WTC11 (cell line): ENCODE data around the gene TMC4. TPM values are rescaled to one million over a fixed set of nuclear protein-coding genes. Genes with fewer than 3 reads are reported as not detected.
A peak's percentile ranks its signal among the peaks of the same experiment; 100 is the strongest.
"Not testable (repeated sequence)": the region's sequence is repeated elsewhere in the genome, so short reads cannot be mapped to it uniquely, and the experiment has no call there.

Experiments
- ATAC-seq: fragments of 200-7000 bp; cut with Tn5 transposase; 2 replicates; pipeline ENCODE4 v1.10.0; 2021; ENCODE audit warnings: mild to moderate bottlenecking, moderate library complexity
- CTCF ChIA-PET: fragments of 300-600 bp; sonication (Branson Sonifier 250); formaldehyde crosslinking; loops from one replicate; lab custom pipeline; 2021; ENCODE audit warnings: antibody characterized with exemption; lab: Charles Lee
- POLR2A ChIA-PET: fragments of 350-600 bp; sonication (Branson Sonifier 250); formaldehyde crosslinking; loops from one replicate; lab custom pipeline; 2021; ENCODE audit warnings: antibody characterized with exemption; lab: Charles Lee
- DNase-seq: peaks from one replicate; pipeline ENCODE4 v3.0.0; 2021; ENCODE audit warnings: low spot score
- H3K27ac Mint-ChIP-seq: 2 replicates; pipeline ENCODE4 v1.8.0; 2021; ENCODE audit warnings: mixed read lengths
- H3K27me3 Mint-ChIP-seq: 2 replicates; pipeline ENCODE4 v1.8.0; 2021; ENCODE audit warnings: low read depth, mild to moderate bottlenecking, moderate library complexity, mixed read lengths
- H3K36me3 Mint-ChIP-seq: 2 replicates; pipeline ENCODE4 v1.8.0; 2021; ENCODE audit warnings: mixed read lengths
- H3K4me1 Mint-ChIP-seq: 2 replicates; pipeline ENCODE4 v1.8.0; 2022; ENCODE audit warnings: mixed read lengths
- H3K4me3 Mint-ChIP-seq: 2 replicates; pipeline ENCODE4 v1.8.0; 2021; ENCODE audit warnings: mild to moderate bottlenecking, moderate library complexity, mixed read lengths
- H3K9me3 Mint-ChIP-seq: 2 replicates; pipeline ENCODE4 v1.8.0; 2021; ENCODE audit warnings: mixed read lengths
- CREM ChIP-seq: sonication (generic); formaldehyde crosslinking; IDR thresholded peaks from 2 replicates; pipeline ENCODE4 v1.8.1; 2022; ENCODE audit warnings: mild to moderate bottlenecking, missing genetic modification reagents, moderate library complexity
- FOXJ3 ChIP-seq: sonication (generic); formaldehyde crosslinking; IDR thresholded peaks from 2 replicates; pipeline ENCODE4 v1.9.0; 2021; ENCODE audit warnings: missing genetic modification reagents, mild to moderate bottlenecking, borderline replicate concordance
- JAZF1 ChIP-seq: fragments of 250-450 bp; sonication (Bioruptor Pico); IDR thresholded peaks from 2 replicates; pipeline ENCODE4 v1.9.0; 2021; ENCODE audit warnings: moderate library complexity, mild to moderate bottlenecking, inconsistent platforms
- NR1H2 ChIP-seq: sonication (generic); formaldehyde crosslinking; IDR thresholded peaks from 2 replicates; pipeline ENCODE4 v1.9.0; 2021; ENCODE audit warnings: mild to moderate bottlenecking, moderate library complexity, missing genetic modification reagents
- STAT6 ChIP-seq: sonication (generic); formaldehyde crosslinking; conservative IDR thresholded peaks from 2 replicates; pipeline ENCODE4 v1.8.1; 2023; ENCODE audit warnings: mild to moderate bottlenecking, low read depth, missing genetic modification reagents, moderate library complexity
- total RNA-seq: library from RNA; stranded (reverse); gene quantifications from 3 replicates; pipeline ENCODE4 v1.2.3, GENCODE V29; 2021
- TF ChIP-seq, protein P1 (sequence below): sonication (generic); formaldehyde crosslinking; IDR thresholded peaks from 2 replicates; pipeline ENCODE4 v1.8.0; 2022; ENCODE audit warnings: missing genetic modification reagents
- TF ChIP-seq, protein P2 (sequence below): sonication (generic); formaldehyde crosslinking; IDR thresholded peaks from 2 replicates; pipeline ENCODE4 v1.8.1; 2023; ENCODE audit warnings: mild to moderate bottlenecking, moderate library complexity, missing genetic modification reagents
- TF ChIP-seq, protein P3 (sequence below): sonication (generic); formaldehyde crosslinking; IDR thresholded peaks from 2 replicates; pipeline ENCODE4 v1.8.1; 2022; ENCODE audit warnings: missing genetic modification reagents, borderline replicate concordance

The TMC4 gene
- total RNA-seq, 1 experiment from 2014 or later, result 9.3 TPM

DNA sequence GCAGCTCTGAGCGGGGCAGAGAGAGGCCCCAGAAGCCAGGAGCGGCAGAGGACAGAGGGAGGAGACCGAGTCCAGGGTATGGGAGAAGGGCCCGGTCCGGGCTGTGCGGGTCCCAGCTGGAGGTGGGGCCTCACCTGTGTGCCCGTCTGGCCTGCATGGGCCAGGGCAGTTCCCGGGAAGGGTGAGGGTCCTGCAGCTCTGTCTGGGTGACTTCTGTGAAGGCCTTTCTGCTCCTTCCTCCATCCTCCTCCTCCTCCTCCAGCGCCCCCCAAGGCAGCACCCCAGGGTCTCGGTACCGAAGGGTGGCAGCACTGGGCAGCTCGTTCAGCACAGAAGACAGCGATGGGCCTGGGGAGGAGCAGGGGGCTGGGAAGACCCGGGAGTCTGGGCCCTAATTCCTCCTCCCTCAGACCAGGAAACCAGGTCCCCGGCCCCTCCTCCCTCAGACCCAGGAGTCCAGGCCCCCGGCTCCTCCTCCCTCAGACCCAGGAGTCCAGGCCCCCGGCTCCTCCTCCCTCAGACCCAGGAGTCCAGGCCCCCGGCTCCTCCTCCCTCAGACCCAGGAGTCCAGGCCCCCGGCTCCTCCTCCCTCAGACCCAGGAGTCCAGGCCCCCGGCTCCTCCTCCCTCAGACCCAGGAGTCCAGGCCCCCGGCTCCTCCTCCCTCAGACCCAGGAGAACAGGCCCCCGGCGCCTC lies 1.1 kb downstream of the TMC4 start:
- CTCF ChIA-PET, result interaction anchor here (0.8 to 2.4 kb wide), 7 partner anchors 7 to 94 kb away, joined by 3 to 31 read pairs (median 8); partner anchors contain the start of genes MBOAT7 and TSEN34
- TF ChIP-seq, protein P1, sequence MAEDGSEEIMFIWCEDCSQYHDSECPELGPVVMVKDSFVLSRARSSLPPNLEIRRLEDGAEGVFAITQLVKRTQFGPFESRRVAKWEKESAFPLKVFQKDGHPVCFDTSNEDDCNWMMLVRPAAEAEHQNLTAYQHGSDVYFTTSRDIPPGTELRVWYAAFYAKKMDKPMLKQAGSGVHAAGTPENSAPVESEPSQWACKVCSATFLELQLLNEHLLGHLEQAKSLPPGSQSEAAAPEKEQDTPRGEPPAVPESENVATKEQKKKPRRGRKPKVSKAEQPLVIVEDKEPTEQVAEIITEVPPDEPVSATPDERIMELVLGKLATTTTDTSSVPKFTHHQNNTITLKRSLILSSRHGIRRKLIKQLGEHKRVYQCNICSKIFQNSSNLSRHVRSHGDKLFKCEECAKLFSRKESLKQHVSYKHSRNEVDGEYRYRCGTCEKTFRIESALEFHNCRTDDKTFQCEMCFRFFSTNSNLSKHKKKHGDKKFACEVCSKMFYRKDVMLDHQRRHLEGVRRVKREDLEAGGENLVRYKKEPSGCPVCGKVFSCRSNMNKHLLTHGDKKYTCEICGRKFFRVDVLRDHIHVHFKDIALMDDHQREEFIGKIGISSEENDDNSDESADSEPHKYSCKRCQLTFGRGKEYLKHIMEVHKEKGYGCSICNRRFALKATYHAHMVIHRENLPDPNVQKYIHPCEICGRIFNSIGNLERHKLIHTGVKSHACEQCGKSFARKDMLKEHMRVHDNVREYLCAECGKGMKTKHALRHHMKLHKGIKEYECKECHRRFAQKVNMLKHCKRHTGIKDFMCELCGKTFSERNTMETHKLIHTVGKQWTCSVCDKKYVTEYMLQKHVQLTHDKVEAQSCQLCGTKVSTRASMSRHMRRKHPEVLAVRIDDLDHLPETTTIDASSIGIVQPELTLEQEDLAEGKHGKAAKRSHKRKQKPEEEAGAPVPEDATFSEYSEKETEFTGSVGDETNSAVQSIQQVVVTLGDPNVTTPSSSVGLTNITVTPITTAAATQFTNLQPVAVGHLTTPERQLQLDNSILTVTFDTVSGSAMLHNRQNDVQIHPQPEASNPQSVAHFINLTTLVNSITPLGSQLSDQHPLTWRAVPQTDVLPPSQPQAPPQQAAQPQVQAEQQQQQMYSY (CRISPR knock-in tag), result 0 out of 2 replicates have a peak, but pooled peaks have one; percentile 22
- not testable (repeated sequence) for H3K27ac Mint-ChIP-seq, H3K36me3 Mint-ChIP-seq, H3K4me3 Mint-ChIP-seq, H3K27me3 Mint-ChIP-seq, H3K9me3 Mint-ChIP-seq, ATAC-seq, DNase-seq
- H3K4me1 Mint-ChIP-seq, result peaks cover 13% of the 10 kb centered on the region
- POLR2A ChIA-PET, result interaction anchor here (1.5 kb wide), 1 partner anchor 18 kb away, joined by 5 read pairs; the partner anchor contains the start of gene MBOAT7

DNA sequence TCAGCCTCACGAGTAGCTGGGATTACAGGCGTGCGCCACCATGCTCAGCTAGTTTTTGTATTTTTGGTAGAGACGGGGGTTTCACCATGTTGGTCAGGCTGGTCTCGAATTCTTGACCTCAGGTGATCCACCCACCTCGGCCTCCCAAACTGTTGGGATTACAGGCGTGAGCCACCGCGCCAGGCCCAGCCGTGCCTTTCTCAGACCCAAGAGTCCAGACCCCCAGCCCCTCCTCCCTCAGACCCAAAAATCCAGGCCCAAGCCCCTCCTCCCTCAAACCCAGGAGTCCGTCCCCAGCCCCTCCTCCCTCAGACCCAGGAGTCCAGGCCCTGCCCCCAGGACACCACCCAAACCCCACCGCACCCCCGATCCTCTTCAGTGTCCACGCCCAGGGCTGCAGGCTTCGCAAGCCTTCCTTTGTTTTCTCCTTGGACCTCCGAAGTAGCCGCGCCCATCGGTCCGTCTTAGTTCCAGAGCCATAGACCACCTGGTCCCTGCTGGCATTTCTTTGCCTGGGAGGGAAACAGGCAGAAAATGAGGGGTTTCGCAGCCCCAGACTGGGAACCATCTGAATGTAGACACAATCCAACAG lies 3.7 kb downstream of the TMC4 start:
- no peak overlapping the region; the same call in 1 of the 2 replicates for H3K27ac Mint-ChIP-seq
- ChIA-PET POLR2A (no interaction called here), CTCF (interaction anchor here (0.6 to 3.0 kb wide), 6 partner anchors 11 to 903 kb away, joined by 3 to 14 read pairs (median 4); no protein-coding TSS in a partner anchor)
- DNase-seq, result no peak
- no peaks in the 10 kb centered on the region for H3K36me3 Mint-ChIP-seq
- H3K4me3 Mint-ChIP-seq, result no peak overlapping the region
- peaks cover 17% of the 10 kb centered on the region for H3K4me1 Mint-ChIP-seq
- no peaks in the 10 kb centered on the region for H3K9me3 Mint-ChIP-seq
- TF ChIP-seq, protein P2, sequence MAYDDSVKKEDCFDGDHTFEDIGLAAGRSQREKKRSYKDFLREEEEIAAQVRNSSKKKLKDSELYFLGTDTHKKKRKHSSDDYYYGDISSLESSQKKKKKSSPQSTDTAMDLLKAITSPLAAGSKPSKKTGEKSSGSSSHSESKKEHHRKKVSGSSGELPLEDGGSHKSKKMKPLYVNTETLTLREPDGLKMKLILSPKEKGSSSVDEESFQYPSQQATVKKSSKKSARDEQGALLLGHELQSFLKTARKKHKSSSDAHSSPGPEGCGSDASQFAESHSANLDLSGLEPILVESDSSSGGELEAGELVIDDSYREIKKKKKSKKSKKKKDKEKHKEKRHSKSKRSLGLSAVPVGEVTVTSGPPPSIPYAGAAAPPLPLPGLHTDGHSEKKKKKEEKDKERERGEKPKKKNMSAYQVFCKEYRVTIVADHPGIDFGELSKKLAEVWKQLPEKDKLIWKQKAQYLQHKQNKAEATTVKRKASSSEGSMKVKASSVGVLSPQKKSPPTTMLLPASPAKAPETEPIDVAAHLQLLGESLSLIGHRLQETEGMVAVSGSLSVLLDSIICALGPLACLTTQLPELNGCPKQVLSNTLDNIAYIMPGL (CRISPR knock-in tag), result no peak
- TF ChIP-seq, protein P3, sequence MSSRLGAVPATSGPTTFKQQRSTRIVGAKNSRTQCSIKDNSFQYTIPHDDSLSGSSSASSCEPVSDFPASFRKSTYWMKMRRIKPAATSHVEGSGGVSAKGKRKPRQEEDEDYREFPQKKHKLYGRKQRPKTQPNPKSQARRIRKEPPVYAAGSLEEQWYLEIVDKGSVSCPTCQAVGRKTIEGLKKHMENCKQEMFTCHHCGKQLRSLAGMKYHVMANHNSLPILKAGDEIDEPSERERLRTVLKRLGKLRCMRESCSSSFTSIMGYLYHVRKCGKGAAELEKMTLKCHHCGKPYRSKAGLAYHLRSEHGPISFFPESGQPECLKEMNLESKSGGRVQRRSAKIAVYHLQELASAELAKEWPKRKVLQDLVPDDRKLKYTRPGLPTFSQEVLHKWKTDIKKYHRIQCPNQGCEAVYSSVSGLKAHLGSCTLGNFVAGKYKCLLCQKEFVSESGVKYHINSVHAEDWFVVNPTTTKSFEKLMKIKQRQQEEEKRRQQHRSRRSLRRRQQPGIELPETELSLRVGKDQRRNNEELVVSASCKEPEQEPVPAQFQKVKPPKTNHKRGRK (CRISPR knock-in tag), result peak; percentile 80; the same call in 1 of the 2 replicates
- TF ChIP-seq FOXJ3 (no peak), CREM (CRISPR knock-in tag) (no peak), STAT6 (no peak), JAZF1 (no peak), NR1H2 (CRISPR knock-in tag) (no peak)
- ATAC-seq, result no peak
- H3K27me3 Mint-ChIP-seq, result peaks cover 23% of the 10 kb centered on the region
